HG03066 (cell line): Measurements from ENCODE around the gene BMF.
"Not testable (repeated sequence)": the region's sequence is repeated elsewhere in the genome, so short reads cannot be mapped to it uniquely, and the experiment has no call there.

ENCODE experiments used
- ATAC-seq: cut with Tn5 transposase; IDR thresholded peaks from one replicate; pipeline ENCODE4 v1.9.1; 2021; ENCODE audit warnings: low read depth; ENCODE audit not compliant: unreplicated experiment

BMF gene

DNA sequence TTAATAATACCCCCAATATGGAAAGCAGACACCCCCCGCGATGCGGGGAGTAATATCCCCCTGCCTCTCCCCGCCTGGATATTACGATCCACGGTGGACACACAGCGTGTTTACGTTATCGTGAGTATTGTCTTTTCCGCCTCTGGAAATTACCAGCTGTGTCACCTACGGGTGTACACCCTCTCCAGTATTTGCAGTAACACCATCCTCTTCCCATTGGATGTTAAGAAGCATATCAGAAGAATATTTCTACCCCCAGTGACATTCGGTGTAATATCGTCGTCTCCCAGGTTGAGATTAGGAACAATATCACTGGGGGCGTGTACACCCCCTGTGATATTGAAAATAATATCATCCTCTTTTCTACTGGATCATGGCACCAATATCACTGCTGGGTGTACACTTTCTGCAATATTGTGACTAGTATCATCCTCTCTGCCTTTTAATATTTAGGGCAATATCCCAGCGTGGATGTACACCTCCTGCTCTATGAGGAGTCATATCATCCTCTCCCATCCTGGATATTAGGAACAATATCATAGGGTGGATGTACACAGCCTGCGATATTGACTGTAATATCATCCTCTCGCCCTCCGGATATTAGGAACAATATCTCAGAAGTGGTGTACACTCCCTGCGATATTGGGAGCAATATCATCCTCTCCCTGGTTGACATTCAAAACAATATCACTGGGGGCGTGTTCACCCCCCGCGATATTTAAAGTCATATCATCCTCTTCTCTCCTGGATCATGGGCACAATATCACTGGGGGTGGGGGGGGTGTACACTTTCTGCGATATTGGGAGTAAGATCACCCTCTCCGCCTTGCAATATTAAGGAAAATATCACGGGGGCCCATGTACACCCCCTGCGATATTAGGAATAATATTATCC, 20.3 kb upstream of the BMF start:
- no peak for ATAC-seq

- ATAC-seq = no peak
Observed at GRCh38 chr15:40125950-40126349, 17.3 kb upstream of the BMF start.

DNA sequence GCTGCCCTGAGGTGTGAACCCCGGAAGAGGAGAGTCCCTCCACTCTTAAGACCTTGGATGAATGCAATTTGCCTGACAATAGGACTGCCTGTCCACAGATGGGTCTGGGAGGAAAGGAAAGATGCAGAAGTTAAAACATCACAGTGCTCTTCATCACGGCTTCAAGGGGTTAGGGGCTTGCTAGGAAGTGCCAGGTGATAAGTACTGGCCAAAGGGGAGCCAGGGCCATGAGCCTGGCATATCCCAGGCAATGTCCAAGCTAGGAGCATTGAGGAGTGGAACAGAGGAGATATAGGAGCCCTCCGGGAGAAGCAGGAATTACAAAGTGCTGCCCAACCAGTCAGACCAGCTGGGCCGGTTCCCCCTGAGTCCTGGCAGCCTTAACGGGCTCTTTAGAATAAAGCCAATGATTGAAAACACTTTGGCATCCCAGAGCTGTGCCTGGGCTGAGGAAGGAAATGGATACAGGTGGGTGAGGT, 16.2 kb upstream of the BMF start:
- ATAC-seq = not testable (repeated sequence)

DNA sequence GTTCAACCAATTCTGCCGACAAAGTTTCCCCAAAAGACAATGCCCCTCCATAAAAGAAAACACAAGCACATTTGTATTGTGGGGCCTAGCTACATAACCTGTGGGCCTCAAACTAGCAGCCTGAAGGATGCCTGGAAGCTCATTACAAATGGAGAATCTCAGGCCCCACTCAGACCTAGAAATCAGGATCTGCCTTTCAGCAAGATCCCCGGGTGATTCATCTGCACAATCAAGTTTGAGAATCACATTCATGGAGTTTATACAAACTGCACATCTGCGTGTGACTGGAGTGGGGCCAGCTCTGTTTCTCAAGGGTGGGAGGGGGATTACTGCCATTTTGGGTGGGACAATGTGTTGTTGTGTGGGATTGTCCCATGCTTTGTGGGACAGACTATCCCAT, 15.7 kb upstream of the BMF start:
- ATAC-seq = not testable (repeated sequence)

- not testable (repeated sequence) for ATAC-seq
Observed at GRCh38 chr15:40123863-40124262, 15.2 kb upstream of the BMF start.

DNA sequence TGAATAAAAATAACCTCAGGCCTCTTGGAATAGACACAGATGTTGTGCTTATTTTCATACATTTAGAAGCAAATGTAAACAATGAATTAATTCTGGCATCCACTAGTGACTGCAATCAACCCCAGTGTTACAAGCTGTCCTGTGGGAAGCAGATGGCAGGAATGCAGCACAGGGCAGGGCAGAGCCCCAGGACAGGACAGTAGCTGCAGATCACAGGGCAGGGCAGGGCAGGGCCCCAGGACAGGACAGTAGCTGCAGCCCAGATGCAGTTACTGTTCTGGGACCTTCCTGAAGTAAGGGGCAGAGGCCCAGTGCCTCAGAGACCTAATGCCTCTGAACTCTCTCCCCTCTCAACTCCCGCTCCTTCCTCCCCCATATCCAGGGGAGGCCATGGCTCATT, 14.3 kb upstream of the BMF start:
- not testable (repeated sequence) for ATAC-seq

- no peak for ATAC-seq
Observed at GRCh38 chr15:40121911-40122638, 13.4 kb upstream of the BMF start.

DNA sequence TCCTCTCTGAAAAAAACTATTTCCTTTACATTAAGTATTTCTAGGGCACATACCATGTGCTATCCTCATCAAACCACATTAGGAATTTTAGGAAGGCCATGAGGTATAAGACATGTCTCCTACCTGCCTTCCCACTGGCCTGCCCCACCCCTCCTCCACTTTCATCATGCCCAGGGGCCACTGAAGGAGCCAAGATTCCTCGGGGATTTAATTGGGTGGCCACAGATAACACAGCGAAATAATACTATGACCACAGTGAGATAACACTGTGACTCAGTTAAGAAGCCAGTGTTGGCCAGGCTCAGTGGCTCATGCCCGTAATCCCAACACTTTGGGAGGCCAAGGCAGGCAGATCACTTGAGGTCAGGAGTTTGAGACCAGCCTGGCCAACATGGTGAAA, 9.8 kb upstream of the BMF start:
- no peak for ATAC-seq

DNA sequence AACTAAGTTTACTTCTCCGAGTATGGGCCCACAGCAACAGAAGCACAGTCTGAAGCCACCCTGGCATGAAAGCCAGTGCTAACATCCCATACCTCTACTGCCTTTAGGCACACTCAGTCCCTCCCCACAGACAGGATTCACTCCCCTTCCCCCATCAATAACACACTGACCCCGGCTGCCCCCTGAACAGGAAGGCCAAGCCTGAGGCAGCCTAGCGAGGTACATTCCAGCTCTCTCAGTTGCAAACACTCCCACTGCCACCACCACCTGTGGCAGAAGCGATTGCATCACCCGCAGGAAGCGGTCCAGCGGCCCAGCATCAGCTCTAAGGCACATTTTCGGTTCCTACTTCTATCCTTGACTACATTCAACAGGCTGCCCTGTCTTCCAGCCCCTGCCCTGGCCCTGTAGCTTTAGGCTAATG, 7.0 kb upstream of the BMF start:
- ATAC-seq = peak; percentile 97

GRCh38 chr15:40115106-40115505, 6.4 kb upstream of the BMF start:
- ATAC-seq = not testable (repeated sequence)

- no peak for ATAC-seq
Observed at GRCh38 chr15:40114218-40114617, 5.5 kb upstream of the BMF start.

DNA sequence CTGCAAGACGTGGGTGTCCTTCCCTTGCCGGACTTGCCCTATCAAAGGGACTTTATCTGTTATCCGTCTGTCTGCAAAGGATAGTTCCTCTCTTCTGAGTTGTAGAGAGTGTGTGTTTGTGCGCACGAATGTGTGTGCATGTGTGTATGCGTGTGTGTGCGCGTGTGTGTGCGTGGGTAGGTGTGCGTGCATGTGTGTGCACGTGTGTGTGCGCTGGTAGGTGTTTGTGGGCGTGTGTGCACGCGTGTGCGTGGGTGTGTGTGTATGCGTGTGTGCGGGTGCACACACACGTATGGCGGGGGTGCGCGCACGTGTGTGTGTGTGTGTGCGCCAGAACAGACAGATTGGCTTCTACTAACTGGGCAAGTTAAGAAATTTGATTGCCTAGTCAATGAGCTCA, 4.1 kb upstream of the BMF start:
- no peak for ATAC-seq

DNA sequence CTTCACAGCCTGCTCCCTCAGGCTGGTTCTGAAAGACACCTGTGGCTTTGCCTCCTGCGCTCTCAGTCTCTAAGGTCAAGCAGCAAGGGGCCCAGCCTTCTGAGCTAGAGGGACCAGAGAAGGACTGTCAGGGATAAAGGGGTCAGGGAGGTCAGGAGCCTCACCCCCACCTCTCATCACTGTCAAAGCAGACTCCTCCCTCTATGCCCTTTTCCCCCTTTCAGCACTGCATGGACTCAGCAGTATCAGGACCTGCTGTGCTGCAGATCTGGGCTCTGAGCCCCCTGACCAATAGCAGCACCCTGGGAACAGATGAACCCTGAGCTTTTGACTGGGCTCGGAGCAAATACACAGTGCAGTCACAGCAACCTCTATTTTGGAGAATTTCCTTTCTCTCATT, 3.2 kb upstream of the BMF start:
- no peak for ATAC-seq

GRCh38 chr15:40110866-40111550, 2.3 kb upstream of the BMF start:
- ATAC-seq = no peak

DNA sequence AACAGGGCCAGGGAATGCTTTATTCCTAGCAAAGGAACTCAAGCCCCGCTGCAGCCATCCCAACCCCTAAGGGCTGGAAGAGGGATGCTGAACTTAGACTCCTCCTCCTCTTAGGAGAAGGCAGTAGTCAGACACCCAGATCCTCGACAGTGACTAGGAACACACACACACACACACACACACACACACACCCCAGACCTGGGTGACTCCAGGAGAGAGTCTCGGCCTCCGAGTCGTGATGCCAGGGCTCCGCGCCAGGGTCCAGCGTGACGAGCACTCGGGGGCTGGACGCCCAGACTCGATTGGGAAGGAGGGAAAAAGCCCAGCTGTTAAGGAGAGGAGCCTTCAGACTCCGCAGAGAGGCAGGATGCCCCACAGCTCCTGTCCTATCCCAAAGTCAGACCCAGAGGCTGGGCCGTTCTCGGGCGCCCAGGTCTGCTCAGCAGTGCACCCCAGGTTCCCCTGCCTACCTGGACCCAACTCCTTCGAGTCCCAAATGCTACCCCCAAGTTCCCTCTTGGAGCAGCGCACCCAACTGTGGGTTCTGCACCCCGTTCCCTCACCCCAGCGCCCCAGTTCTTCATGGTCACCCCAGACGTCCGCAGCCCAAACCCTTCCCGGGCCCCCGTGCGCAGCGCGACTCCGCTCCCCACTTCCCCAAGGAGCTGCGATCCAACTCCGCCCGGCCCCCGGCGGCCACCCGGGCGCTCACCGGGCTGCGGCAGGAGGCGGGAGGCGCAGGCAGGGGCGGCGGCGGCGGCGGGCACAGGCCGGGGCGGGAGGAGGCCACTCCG, 421 bp downstream of the BMF start:
- no peak for ATAC-seq

DNA sequence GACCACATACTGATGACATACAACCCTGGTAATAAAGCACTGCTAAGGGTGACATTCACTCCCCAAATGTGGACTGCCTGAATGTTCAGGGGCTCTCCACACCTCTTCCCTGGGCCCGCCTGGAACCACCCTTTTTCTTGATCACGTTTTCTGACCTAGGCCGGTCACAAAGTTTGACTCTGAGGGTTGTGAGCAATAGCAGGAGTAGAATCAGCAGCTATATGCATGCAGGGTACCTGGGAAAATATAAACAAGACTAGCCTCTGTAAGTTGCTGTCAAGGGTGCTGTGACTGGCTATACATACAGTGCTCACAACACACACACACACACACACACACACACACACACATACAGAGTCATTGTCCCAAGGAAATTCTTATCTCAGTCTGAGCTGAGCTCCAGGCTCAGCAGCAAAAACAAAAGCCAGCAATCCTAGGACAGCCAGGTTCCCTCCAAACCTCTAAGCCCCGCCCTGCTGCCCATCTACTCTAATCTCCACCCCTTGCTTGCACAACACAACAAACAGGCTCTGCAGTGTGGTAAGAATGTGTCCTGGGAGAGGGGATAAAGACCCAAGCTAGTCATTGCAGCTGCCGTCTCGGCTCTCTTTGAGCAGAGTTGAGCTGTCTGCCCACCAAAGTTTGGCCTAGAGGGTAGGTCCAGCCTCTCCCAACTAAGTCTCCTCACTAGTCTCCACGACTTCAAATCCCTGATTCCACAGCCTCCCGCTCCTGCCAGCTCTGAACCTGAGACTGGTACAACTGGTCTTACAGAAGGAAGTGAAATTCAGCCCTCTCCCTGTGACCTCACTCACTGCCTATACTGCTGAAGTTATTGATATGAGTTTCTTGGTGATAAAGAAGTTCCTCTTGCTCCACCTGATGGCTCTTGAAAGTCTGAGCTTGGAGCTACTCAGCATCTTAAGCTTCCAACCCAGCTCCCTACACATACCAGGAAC, 2.2 kb downstream of the BMF start:
- ATAC-seq = peak; percentile 39

- no peak for ATAC-seq
Observed at GRCh38 chr15:40105517-40106202, 3.0 kb downstream of the BMF start.

DNA sequence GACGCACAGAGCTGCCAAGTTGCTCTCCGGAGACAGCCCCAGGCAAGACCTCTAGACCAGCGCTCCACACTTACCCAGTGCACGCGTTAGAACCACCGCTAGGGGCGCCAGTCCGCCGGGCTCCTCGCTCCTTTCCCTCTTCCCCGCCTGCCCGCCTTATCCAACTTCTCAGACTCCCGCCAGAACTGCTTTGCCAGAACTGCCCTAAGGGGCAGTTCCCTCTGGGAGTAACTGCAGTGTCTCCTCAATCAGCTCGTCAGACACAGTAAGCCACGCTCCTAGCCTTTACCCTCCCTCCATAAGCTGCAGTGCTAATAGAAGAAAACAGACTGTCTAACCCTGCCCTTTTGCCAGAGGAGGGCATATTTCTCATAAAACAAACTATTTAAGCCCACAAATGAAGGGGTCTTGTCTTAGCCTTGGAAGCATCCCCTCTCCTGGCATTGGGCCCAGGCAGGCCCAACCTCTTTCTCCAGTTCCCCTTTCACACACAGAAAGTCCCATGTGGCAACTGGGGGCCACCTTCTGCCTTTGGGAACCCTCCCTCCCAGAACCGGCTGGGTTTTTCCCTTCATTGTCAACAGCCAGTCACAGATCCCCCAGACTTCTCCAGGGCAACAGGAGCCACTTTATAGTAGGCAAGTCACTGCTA, 3.7 kb downstream of the BMF start:
- ATAC-seq = no peak
